ENCODE data around the gene SLC2A9. TPM values are rescaled to one million over a fixed set of nuclear protein-coding genes. Genes with fewer than 3 reads are reported as not detected.
A peak's percentile ranks its signal among the peaks of the same experiment; 100 is the strongest.

Gene SLC2A9
- total RNA-seq, 1 donor from 2014 or later = 4.8 TPM

DNA sequence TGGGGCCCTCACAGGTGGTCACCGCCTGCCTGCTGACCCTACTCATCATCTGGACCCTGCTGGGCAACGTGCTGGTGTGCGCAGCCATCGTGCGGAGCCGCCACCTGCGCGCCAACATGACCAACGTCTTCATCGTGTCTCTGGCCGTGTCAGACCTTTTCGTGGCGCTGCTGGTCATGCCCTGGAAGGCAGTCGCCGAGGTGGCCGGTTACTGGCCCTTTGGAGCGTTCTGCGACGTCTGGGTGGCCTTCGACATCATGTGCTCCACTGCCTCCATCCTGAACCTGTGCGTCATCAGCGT, 239.2 kb downstream of the SLC2A9 start:
- H3K27me3 Mint-ChIP-seq (ENCODE audit: low read depth) = peaks cover 96% of the 10 kb centered on the region
- TF ChIP-seq, protein P1, sequence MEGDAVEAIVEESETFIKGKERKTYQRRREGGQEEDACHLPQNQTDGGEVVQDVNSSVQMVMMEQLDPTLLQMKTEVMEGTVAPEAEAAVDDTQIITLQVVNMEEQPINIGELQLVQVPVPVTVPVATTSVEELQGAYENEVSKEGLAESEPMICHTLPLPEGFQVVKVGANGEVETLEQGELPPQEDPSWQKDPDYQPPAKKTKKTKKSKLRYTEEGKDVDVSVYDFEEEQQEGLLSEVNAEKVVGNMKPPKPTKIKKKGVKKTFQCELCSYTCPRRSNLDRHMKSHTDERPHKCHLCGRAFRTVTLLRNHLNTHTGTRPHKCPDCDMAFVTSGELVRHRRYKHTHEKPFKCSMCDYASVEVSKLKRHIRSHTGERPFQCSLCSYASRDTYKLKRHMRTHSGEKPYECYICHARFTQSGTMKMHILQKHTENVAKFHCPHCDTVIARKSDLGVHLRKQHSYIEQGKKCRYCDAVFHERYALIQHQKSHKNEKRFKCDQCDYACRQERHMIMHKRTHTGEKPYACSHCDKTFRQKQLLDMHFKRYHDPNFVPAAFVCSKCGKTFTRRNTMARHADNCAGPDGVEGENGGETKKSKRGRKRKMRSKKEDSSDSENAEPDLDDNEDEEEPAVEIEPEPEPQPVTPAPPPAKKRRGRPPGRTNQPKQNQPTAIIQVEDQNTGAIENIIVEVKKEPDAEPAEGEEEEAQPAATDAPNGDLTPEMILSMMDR (IDR thresholded peaks at IDR 0.05; ENCODE audit: unreplicated experiment) = no peak
- DNase-seq (ENCODE audit: low spot score in 2 of 2, unreplicated experiment in 2 of 2) = no peak
- no peak overlapping the region for H3K27ac Mint-ChIP-seq
- H3K9me3 Mint-ChIP-seq = no peaks in the 10 kb centered on the region
- no peak overlapping the region for H3K4me3 Mint-ChIP-seq
- no peaks in the 10 kb centered on the region for H3K36me3 Mint-ChIP-seq
- no peaks in the 10 kb centered on the region for H3K4me1 Mint-ChIP-seq

DNA sequence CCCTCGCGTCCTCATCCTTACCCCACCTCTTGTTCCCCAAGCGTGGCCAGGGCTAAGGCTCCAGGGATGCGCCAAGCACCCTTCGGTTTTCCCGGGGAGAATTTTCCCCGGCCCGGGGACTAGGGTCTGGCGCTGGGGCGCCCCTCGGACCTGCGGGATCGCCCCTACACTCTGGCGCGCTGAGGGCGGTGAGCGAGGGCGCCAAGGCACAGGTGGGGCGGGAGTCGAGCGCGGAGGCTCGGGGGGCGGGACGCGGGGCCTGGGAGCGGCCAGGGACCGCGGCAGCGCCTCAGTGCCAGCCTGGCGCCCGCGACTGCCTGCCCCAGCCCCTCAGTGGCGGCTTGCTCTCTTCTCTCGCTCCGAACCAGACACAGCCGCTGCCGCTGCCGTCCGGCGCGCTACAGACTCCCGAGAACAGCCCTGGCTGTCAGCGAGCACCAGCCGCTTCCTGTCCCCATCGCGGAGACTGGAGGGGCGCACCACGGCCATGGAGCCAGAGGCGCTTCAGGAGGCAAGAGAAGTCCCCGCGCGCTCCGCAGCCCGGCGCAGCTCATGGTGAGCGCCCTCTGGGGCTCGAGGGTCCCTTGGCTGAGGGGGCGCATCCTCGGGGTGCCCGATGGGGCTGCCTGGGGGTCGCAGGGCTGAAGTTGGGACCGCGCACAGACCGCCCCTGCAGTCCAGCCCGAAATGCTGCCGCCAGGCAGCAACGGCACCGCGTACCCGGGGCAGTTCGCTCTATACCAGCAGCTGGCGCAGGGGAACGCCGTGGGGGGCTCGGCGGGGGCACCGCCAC, 239.8 kb downstream of the SLC2A9 start, which contains the start of gene DRD5:
DRD5 (plus strand) TSS at position 292 of the 793 bp plus-strand sequence; CDS start at position 688, 396 bp downstream.
- no peaks in the 10 kb centered on the region for H3K9me3 Mint-ChIP-seq
- DNase-seq (ENCODE audit: low spot score in 2 of 2, unreplicated experiment in 2 of 2) = no peak
- H3K4me1 Mint-ChIP-seq = no peaks in the 10 kb centered on the region
- TF ChIP-seq, protein P1 (IDR thresholded peaks at IDR 0.05; ENCODE audit: unreplicated experiment) = no peak
- H3K27me3 Mint-ChIP-seq (ENCODE audit: low read depth) = peaks cover 96% of the 10 kb centered on the region
- no peak within 1 kb of the TSS for H3K27ac Mint-ChIP-seq
- no peaks in the 10 kb centered on the region for H3K36me3 Mint-ChIP-seq
- peak within 1 kb of the TSS; percentile 48 for H3K4me3 Mint-ChIP-seq

Other genes starting within 250 kb of the SLC2A9 start
- gene DRD5, start 239.9 kb downstream of the SLC2A9 start, total RNA-seq = 0.09 TPM in 2 of 3 replicates, not detected in the other
- gene WDR1, start 95.3 kb upstream of the SLC2A9 start, total RNA-seq = 227 to 229 TPM (median 227 TPM) in 3 replicates